Central memory CD8-positive, alpha-beta T cell (primary cell): ENCODE data around the gene AK1.
"Not testable (repeated sequence)": the region's sequence is repeated elsewhere in the genome, so short reads cannot be mapped to it uniquely, and the experiment has no call there.

Source experiments
- ATAC-seq: fragments of 150-1000 bp; cut with Tn5 transposase; replicated peaks from 2 replicates; pipeline ENCODE4 v1.10.0; 2022; ENCODE audit warnings: mild to moderate bottlenecking, moderate FRiP score, moderate number of reproducible peaks; ENCODE audit not compliant: poor library complexity, severe bottlenecking; ENCODE audit errors: extremely low read depth
- DNase-seq, 2 donors: peaks; one replicate each; pipeline ENCODE4 v3.0.0; 2021; ENCODE audit warnings: low spot score in 2 of 2
- H3K27ac Mint-ChIP-seq: one replicate; pipeline ENCODE4 v1.8.0; 2022; ENCODE audit warnings: low read depth, mild to moderate bottlenecking, moderate library complexity, mixed read lengths
- H3K27me3 Mint-ChIP-seq: one replicate; pipeline ENCODE4 v1.8.0; 2022; ENCODE audit warnings: mixed read lengths
- H3K36me3 Mint-ChIP-seq: one replicate; pipeline ENCODE4 v1.8.0; 2022; ENCODE audit warnings: mild to moderate bottlenecking, moderate library complexity, mixed read lengths; ENCODE audit not compliant: insufficient read depth
- H3K4me1 Mint-ChIP-seq: one replicate; pipeline ENCODE4 v1.8.0; 2022; ENCODE audit warnings: mixed read lengths
- H3K4me3 Mint-ChIP-seq: one replicate; pipeline ENCODE4 v1.8.0; 2022; ENCODE audit warnings: mild to moderate bottlenecking, moderate library complexity, mixed read lengths
- H3K9me3 Mint-ChIP-seq: one replicate; pipeline ENCODE4 v1.8.0; 2022; ENCODE audit warnings: mixed read lengths

The AK1 gene

DNA sequence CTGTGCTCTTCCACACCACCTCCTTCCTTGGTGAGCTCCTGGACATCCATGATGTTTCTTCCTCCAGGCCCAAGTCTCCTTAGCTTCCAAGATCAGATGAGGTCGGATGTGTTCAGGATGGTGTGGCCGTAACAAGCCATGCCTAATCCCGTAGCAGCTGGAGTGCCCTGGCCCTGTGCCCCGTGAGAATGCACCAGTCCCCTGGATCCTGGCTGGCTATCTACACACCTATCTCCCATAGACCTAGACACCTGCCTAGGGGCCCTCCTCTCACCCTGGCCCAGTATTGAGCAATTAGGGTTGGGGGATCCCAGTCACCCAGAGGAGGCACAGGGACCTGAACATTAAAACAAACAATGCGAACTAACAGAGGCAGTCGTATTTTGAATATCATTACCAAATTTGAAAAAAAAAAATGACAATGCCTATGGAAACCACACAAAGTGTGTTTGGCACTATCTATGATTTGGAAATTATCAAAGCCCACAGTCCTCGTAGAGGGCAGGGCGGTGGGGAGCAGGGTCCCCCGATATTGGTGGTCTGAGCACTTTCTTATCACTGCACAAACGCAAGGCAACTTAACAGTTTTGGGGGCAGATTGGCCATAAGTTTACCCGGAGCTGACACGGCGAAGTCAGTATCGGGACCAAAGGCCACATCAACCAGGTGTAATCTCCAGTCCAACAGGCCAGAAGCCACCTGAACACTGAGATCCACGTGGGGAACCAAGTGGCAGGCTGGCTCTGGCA is 36.2 kb downstream of the AK1 start:
- no peaks in the 10 kb centered on the region for H3K27me3 Mint-ChIP-seq
- no peak overlapping the region for H3K27ac Mint-ChIP-seq
- ATAC-seq, result no peak
- no peak for DNase-seq
- H3K36me3 Mint-ChIP-seq, result peaks cover 4% of the 10 kb centered on the region
- H3K9me3 Mint-ChIP-seq, result no peaks in the 10 kb centered on the region
- H3K4me1 Mint-ChIP-seq, result peaks cover 10% of the 10 kb centered on the region
- no peak overlapping the region for H3K4me3 Mint-ChIP-seq

DNA sequence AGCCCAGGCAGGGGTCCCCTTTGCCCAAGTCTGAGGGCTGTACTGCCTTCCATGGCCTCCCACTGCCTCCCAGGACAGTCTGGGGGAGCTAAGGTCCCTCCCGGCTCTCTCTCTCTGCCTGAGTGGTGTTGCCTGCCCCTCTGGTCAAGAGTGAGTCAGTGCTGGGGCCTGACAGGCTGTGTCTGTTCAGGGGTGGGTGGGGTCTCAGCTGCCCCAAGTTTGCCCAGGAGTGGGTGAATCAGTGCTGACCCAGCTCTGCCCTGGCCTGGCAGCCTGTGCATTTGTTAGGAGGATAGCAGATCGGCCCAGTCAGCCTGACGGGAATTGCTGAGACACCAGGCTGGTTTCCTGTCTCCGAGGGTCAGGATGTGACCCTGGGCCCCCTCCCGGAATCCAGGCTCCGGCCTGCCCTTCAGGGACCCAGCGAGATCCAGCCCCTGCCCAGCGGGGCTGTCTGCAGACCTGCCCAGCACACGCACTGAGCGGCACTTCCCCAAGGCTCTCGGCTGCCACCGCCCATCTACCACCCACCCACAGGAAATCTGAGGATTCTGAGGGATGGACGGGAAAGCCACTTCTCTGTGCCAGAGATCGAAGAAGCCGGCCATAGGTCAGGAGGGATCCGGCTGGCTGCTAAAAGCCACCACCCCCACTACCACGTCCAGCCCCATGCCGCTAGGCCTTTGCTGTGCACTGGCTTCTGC is 38.9 kb downstream of the AK1 start:
- DNase-seq, result no peak
- H3K27me3 Mint-ChIP-seq, result no peaks in the 10 kb centered on the region
- H3K9me3 Mint-ChIP-seq, result no peaks in the 10 kb centered on the region
- peaks cover 10% of the 10 kb centered on the region for H3K4me1 Mint-ChIP-seq
- no peak for ATAC-seq
- no peak overlapping the region for H3K4me3 Mint-ChIP-seq
- H3K36me3 Mint-ChIP-seq, result peaks cover 4% of the 10 kb centered on the region
- H3K27ac Mint-ChIP-seq, result peak overlapping the region; percentile 44

- no peaks in the 10 kb centered on the region for H3K27me3 Mint-ChIP-seq
- peaks cover 10% of the 10 kb centered on the region for H3K4me1 Mint-ChIP-seq
- DNase-seq, result no peak
- peaks cover 1% of the 10 kb centered on the region for H3K36me3 Mint-ChIP-seq
- no peak for ATAC-seq
- no peaks in the 10 kb centered on the region for H3K9me3 Mint-ChIP-seq
- H3K4me3 Mint-ChIP-seq, result no peak overlapping the region
- H3K27ac Mint-ChIP-seq, result no peak overlapping the region
Measured at GRCh38 chr9:127837346-127837745, 40.1 kb downstream of the AK1 start.

- not testable (repeated sequence) for ATAC-seq, DNase-seq, H3K27ac Mint-ChIP-seq, H3K27me3 Mint-ChIP-seq, H3K9me3 Mint-ChIP-seq, H3K36me3 Mint-ChIP-seq, H3K4me3 Mint-ChIP-seq, H3K4me1 Mint-ChIP-seq
Measured at GRCh38 chr9:127836561-127836960, 40.9 kb downstream of the AK1 start.

- Mint-ChIP-seq H3K4me1 (peaks cover 8% of the 10 kb centered on the region), H3K27ac (no peak overlapping the region), H3K27me3 (no peaks in the 10 kb centered on the region), H3K36me3 (peaks cover 3% of the 10 kb centered on the region), H3K9me3 (no peaks in the 10 kb centered on the region), H3K4me3 (no peak overlapping the region)
- DNase-seq (no peak), ATAC-seq (no peak)
Measured at GRCh38 chr9:127835991-127836516, 41.4 kb downstream of the AK1 start.

- Mint-ChIP-seq H3K36me3 (peaks cover 9% of the 10 kb centered on the region), H3K27me3 (no peaks in the 10 kb centered on the region), H3K4me3 (no peak overlapping the region), H3K4me1 (peaks cover 11% of the 10 kb centered on the region), H3K9me3 (no peaks in the 10 kb centered on the region), H3K27ac (no peak overlapping the region)
- DNase-seq (no peak), ATAC-seq (no peak)
Measured at GRCh38 chr9:127833555-127833954, 43.9 kb downstream of the AK1 start.

DNA sequence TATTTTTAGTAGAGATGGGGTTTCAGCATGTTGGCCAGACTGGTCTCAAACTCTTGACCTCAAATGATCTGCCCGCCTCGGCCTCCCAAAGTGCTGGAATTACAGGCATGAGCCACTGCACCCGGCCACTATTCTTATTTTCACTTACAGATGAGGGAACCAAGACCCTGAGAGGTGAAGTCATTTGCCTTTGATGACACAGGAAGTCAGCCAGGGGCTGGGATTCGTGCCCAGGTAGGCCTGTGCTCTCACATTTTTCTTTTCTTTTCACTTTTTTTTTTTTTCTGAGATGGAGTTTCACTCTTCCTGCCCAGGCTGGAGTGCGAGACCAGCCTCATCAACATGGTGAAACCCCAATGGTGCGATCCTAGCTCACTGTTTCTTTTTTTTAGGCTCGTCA is 45.2 kb downstream of the AK1 start:
- H3K4me1 Mint-ChIP-seq, result peaks cover 6% of the 10 kb centered on the region
- no peaks in the 10 kb centered on the region for H3K27me3 Mint-ChIP-seq
- ATAC-seq (no peak), DNase-seq (no peak)
- no peak overlapping the region for H3K4me3 Mint-ChIP-seq
- peaks cover 10% of the 10 kb centered on the region for H3K36me3 Mint-ChIP-seq
- peak overlapping the region; percentile 84 for H3K27ac Mint-ChIP-seq
- H3K9me3 Mint-ChIP-seq, result no peaks in the 10 kb centered on the region

DNA sequence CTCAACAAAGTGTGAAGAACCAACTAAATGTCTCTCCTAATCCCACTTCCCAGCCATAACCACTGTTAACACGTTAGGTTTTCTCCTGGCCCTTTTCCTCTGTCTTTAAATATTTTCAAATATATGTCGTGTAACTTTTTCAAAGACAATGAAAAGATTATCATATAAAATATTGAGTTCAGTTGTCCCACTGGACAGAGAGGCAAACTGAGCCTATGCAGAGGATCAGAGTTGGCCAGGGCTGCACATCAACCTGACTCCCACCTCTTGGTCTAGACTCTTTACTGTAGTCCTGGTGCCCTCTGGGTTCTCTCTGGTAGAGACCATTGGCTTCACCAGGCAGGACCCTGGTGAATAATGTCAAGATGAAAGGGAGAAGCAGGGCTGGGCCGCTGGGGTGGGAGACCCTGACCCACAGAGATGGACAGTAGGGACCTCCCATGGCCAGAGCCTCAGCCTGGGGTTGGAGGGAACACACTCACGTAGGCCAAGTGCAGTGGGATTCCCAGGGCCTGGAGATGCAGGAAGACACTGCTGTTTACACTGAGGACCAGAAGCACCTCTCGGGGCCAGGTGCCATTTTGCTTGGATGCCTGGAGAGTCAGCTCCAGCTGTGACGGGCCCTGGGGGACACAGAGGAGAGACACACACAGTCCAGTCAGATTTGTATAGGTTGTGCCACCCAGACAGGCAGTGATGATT is 48.1 kb downstream of the AK1 start:
- Mint-ChIP-seq H3K27me3 (no peaks in the 10 kb centered on the region), H3K9me3 (no peaks in the 10 kb centered on the region), H3K4me1 (peaks cover 6% of the 10 kb centered on the region), H3K36me3 (peaks cover 16% of the 10 kb centered on the region), H3K4me3 (no peak overlapping the region), H3K27ac (peak overlapping the region; percentile 41)
- ATAC-seq (no peak), DNase-seq (no peak)

GRCh38 chr9:127828262-127829031 is 49.0 kb downstream of the AK1 start:
- no peaks in the 10 kb centered on the region for H3K9me3 Mint-ChIP-seq
- no peak overlapping the region for H3K4me3 Mint-ChIP-seq
- ATAC-seq, result no peak
- DNase-seq, result no peak
- H3K36me3 Mint-ChIP-seq, result peaks cover 18% of the 10 kb centered on the region
- peaks cover 6% of the 10 kb centered on the region for H3K4me1 Mint-ChIP-seq
- H3K27me3 Mint-ChIP-seq, result no peaks in the 10 kb centered on the region
- H3K27ac Mint-ChIP-seq, result peak overlapping the region; percentile 41

DNA sequence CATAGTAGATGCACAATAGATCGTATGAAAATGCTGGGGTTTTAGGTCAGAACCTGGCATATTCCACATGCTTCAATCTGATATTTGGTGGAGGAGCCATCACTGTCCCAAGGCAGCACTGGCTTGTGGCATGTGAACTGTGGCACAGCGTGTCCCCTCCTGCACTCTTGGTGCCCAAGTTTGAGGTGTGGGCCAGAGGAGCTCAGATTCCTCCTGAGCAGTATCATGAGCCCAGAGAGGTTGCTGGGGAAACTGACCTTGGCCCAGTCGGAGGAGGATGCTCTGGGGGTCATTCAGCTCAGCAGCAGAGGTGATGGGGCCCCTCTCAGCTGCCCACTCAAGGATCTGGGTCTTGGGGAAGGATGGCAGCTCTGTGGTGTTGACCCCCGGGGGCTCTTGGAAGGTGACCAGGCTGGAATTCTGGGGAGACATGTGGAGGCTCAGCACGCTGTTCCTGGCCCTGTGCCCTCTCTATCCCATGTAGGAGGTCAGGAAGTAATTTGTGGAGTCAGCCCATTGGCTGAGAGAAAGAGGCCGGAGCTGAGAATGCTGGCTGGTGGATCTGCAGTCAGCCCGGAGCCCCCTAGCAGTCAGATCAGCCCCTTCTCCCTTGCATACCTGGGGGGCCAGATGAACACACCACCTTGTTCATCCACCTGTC is 51.1 kb downstream of the AK1 start:
- DNase-seq (no peak), ATAC-seq (no peak)
- Mint-ChIP-seq H3K27me3 (no peaks in the 10 kb centered on the region), H3K27ac (peak overlapping the region; percentile 77), H3K9me3 (no peaks in the 10 kb centered on the region), H3K4me1 (peaks cover 6% of the 10 kb centered on the region), H3K36me3 (peaks cover 26% of the 10 kb centered on the region), H3K4me3 (no peak overlapping the region)

DNA sequence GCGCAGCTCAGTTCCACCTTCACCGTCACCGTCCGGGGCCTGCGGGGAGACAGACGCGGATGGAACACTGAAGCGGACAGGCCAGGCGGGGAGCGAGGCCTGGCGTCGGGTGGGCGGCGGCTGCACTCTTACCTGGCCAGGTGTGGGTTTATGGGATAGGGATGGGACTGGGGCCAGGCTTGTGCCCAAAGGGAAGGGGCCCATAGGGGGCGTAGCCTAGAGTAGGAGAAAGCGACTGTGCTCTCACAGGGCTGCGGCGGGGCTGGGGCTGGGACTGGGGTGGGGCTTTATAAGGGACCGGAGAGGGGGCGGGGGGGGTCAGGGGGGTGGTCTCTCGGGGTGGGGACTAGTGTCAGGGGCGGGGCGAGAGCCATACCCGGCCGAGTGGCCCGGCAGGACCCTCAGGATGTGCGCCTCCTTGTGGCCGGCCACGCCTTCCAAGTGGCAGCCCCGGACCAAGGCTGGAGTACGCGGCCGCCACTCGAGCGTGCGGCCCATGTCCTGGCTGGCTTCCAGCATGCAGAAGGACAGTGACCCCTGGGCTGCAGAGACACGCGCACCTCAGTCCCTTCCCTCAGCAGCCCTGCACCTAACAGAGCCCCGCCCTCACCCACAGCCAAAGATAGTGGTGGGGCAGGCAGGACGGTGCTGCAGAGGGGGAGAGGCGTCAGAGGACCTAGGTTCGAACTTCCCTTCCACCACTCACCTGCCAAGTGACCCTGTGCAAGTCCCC is 52.0 kb downstream of the AK1 start:
- H3K27me3 Mint-ChIP-seq, result no peaks in the 10 kb centered on the region
- no peak for ATAC-seq
- H3K27ac Mint-ChIP-seq, result no peak overlapping the region
- H3K9me3 Mint-ChIP-seq, result no peaks in the 10 kb centered on the region
- H3K36me3 Mint-ChIP-seq, result peaks cover 27% of the 10 kb centered on the region
- peaks cover 6% of the 10 kb centered on the region for H3K4me1 Mint-ChIP-seq
- no peak overlapping the region for H3K4me3 Mint-ChIP-seq
- DNase-seq, result no peak
